GM15510 (cell line): Measurements from ENCODE around the gene SUSD6.

ENCODE experiments used
- POLR2A ChIP-seq: IDR thresholded peaks from 3 replicates; pipeline ENCODE4 v1.6.1; 2011; ENCODE audit warnings: borderline replicate concordance; ENCODE audit not compliant: insufficient read length; ENCODE audit errors: extremely low read depth

SUSD6 gene

GRCh38 chr14:69680297-69680696, 68.9 kb downstream of the SUSD6 start:
- TF ChIP-seq POLR2A = no peak

- TF ChIP-seq POLR2A = no peak
Measured at GRCh38 chr14:69682136-69682535, 70.7 kb downstream of the SUSD6 start.

- TF ChIP-seq POLR2A = no peak
Measured at GRCh38 chr14:69682621-69683263, 71.3 kb downstream of the SUSD6 start.

- no peak for TF ChIP-seq POLR2A
Measured at GRCh38 chr14:69683971-69684370, 72.6 kb downstream of the SUSD6 start.

GRCh38 chr14:69684461-69685217, 73.2 kb downstream of the SUSD6 start:
- TF ChIP-seq POLR2A = no peak

- no peak for TF ChIP-seq POLR2A
Measured at GRCh38 chr14:69685218-69685616, 73.8 kb downstream of the SUSD6 start.

- no peak for TF ChIP-seq POLR2A
Measured at GRCh38 chr14:69685716-69686115, 74.3 kb downstream of the SUSD6 start.

- TF ChIP-seq POLR2A = no peak
Measured at GRCh38 chr14:69687606-69688298, 76.4 kb downstream of the SUSD6 start.

- no peak for TF ChIP-seq POLR2A
Measured at GRCh38 chr14:69688299-69688649, 76.9 kb downstream of the SUSD6 start.

- no peak for TF ChIP-seq POLR2A
Measured at GRCh38 chr14:69690042-69690441, 78.6 kb downstream of the SUSD6 start.

- no peak for TF ChIP-seq POLR2A
Measured at GRCh38 chr14:69692594-69692993, 81.2 kb downstream of the SUSD6 start.

- TF ChIP-seq POLR2A = no peak
Measured at GRCh38 chr14:69693145-69693544, 81.7 kb downstream of the SUSD6 start.

GRCh38 chr14:69693801-69694729, 82.7 kb downstream of the SUSD6 start:
- no peak for TF ChIP-seq POLR2A

- TF ChIP-seq POLR2A = no peak
Measured at GRCh38 chr14:69694730-69695281, 83.4 kb downstream of the SUSD6 start.
